Vagina (tissue), 2 donors: ENCODE results near the gene C1R.

Source experiments
- CTCF ChIP-seq, 3 experiments: fragments of 450-650 bp in 2 of 3; fragments of 200-600 bp in 1 of 3; sonication (generic) in 1 of 3; IDR thresholded peaks; one replicate each; pipeline ENCODE4 v1.5.1; 2017 to 2019; ENCODE audit warnings: antibody characterized with exemption in 3 of 3, mild to moderate bottlenecking in 2 of 3, moderate library complexity in 2 of 3
- POLR2A ChIP-seq, 2 donors: fragments of 450-650 bp; IDR thresholded peaks; one replicate each; pipeline ENCODE4 v1.6.1; 2017; ENCODE audit warnings: antibody characterized with exemption in 2 of 2, mild to moderate bottlenecking in 2 of 2, moderate library complexity in 2 of 2

- TF ChIP-seq CTCF (IDR thresholded peaks at IDR 0.05), result no peak
- TF ChIP-seq POLR2A (IDR thresholded peaks at IDR 0.05), result no peak
These were observed 59.3 kb downstream of the C1R start for GRCh38 chr12:7032990-7033389.
